ENCODE data around the gene DBH.
"Not testable (repeated sequence)": the region's sequence is repeated elsewhere in the genome, so short reads cannot be mapped to it uniquely, and the experiment has no call there.

DBH gene

GRCh38 chr9:133604856-133605255 lies 31.3 kb upstream of the DBH start:
- DNase-seq = no peak

GRCh38 chr9:133605446-133605845 lies 30.7 kb upstream of the DBH start:
- no peak for DNase-seq

GRCh38 chr9:133605856-133606707 lies 30.1 kb upstream of the DBH start:
- DNase-seq = no peak

GRCh38 chr9:133606708-133607025 lies 29.5 kb upstream of the DBH start:
- DNase-seq = no peak

GRCh38 chr9:133607381-133607780 lies 28.8 kb upstream of the DBH start:
- DNase-seq = no peak

- DNase-seq = no peak
These were observed 28.2 kb upstream of the DBH start for GRCh38 chr9:133607976-133608375.

GRCh38 chr9:133608382-133608781 lies 27.8 kb upstream of the DBH start:
- DNase-seq = no peak

- no peak for DNase-seq
These were observed 27.3 kb upstream of the DBH start for GRCh38 chr9:133608889-133609288.

- DNase-seq = peak; percentile 11
These were observed 26.7 kb upstream of the DBH start, which contains the start of gene FAM163B for GRCh38 chr9:133609311-133610098. FAM163B (minus strand) TSS chr9:133609389; CDS start chr9:133580223, 29,166 bp downstream.

GRCh38 chr9:133610845-133611244 lies 25.3 kb upstream of the DBH start:
- no peak for DNase-seq

GRCh38 chr9:133612051-133612450 lies 24.1 kb upstream of the DBH start:
- no peak for DNase-seq

GRCh38 chr9:133612816-133613215 lies 23.3 kb upstream of the DBH start:
- no peak for DNase-seq

GRCh38 chr9:133613432-133613831 lies 22.7 kb upstream of the DBH start:
- DNase-seq = no peak

GRCh38 chr9:133614056-133614455 lies 22.1 kb upstream of the DBH start:
- no peak for DNase-seq

- DNase-seq = no peak
These were observed 21.5 kb upstream of the DBH start for GRCh38 chr9:133614678-133615077.

GRCh38 chr9:133615186-133615585 lies 21.0 kb upstream of the DBH start:
- no peak for DNase-seq

GRCh38 chr9:133615606-133616188 lies 20.5 kb upstream of the DBH start:
- no peak for DNase-seq

GRCh38 chr9:133616643-133617405 lies 19.3 kb upstream of the DBH start:
- DNase-seq = no peak

GRCh38 chr9:133618726-133619125 lies 17.4 kb upstream of the DBH start:
- DNase-seq = no peak

GRCh38 chr9:133619791-133620190 lies 16.4 kb upstream of the DBH start:
- peak; percentile 52 for DNase-seq

- no peak for DNase-seq
These were observed 14.4 kb upstream of the DBH start for GRCh38 chr9:133621725-133622267.

GRCh38 chr9:133622555-133622954 lies 13.6 kb upstream of the DBH start:
- DNase-seq = no peak

- DNase-seq = not testable (repeated sequence)
These were observed 10.2 kb upstream of the DBH start for GRCh38 chr9:133626008-133626407.
